Thyroid gland (tissue), 4 donors: ENCODE measurements around the gene ZYX.

ENCODE experiments used
- CTCF ChIP-seq, 6 experiments: fragments of 200-600 bp in 3 of 6; fragments of 450-650 bp in 3 of 6; sonication (generic) in 3 of 6; IDR thresholded peaks; one replicate each; pipeline ENCODE4 v1.5.1; 2016 to 2019; ENCODE audit warnings: antibody characterized with exemption in 6 of 6, mild to moderate bottlenecking in 2 of 6, inconsistent platforms in 1 of 6, moderate library complexity in 1 of 6
- POLR2A ChIP-seq, 2 donors: fragments of 450-650 bp; IDR thresholded peaks; one replicate each; pipeline ENCODE4 v1.6.1; 2017; ENCODE audit warnings: antibody characterized with exemption in 2 of 2, mild to moderate bottlenecking in 2 of 2, moderate library complexity in 1 of 2

GRCh38 chr7:143411976-143412708, 31.0 kb downstream of the ZYX start:
- no peak for TF ChIP-seq CTCF (IDR thresholded peaks at IDR 0.05)
- TF ChIP-seq POLR2A (IDR thresholded peaks at IDR 0.05): no peak
